ENCODE measurements around the gene STK4.

The STK4 gene

GRCh38 chr20:45112754-45113153 is 146.4 kb downstream of the STK4 start:
- no peak for DNase-seq (ENCODE audit: low spot score)

GRCh38 chr20:45113865-45114264 is 147.6 kb downstream of the STK4 start:
- no peak for DNase-seq (ENCODE audit: low spot score)

- no peak for DNase-seq (ENCODE audit: low spot score)
Observed at GRCh38 chr20:45114465-45115385, 148.4 kb downstream of the STK4 start, which contains the start of gene WFDC5. WFDC5 (minus strand) TSS chr20:45115174; CDS start chr20:45115083, 91 bp downstream.

GRCh38 chr20:45115386-45115774 is 149.1 kb downstream of the STK4 start:
- no peak for DNase-seq (ENCODE audit: low spot score)

- DNase-seq (ENCODE audit: low spot score), result no peak
Observed at GRCh38 chr20:45115829-45116228, 149.5 kb downstream of the STK4 start.

- no peak for DNase-seq (ENCODE audit: low spot score)
Observed at GRCh38 chr20:45117581-45117980, 151.3 kb downstream of the STK4 start.

GRCh38 chr20:45118028-45118427 is 151.7 kb downstream of the STK4 start:
- no peak for DNase-seq (ENCODE audit: low spot score)

GRCh38 chr20:45119556-45120266 is 153.4 kb downstream of the STK4 start:
- DNase-seq (ENCODE audit: low spot score), result no peak

- DNase-seq (ENCODE audit: low spot score), result no peak
Observed at GRCh38 chr20:45121388-45121787, 155.1 kb downstream of the STK4 start.

- DNase-seq (ENCODE audit: low spot score), result no peak
Observed at GRCh38 chr20:45124365-45124764, 158.1 kb downstream of the STK4 start, which contains the start of gene WFDC12. WFDC12 (minus strand) TSS chr20:45124465; CDS start chr20:45124447, 18 bp downstream.

GRCh38 chr20:45128099-45128498 is 161.8 kb downstream of the STK4 start:
- no peak for DNase-seq (ENCODE audit: low spot score)

Measured in hematopoietic multipotent progenitor cell treated with erythropoietin and hydrocortisone succinate and interleukin-3 and kit ligand, for 15 days (in vitro differentiated cells).